HG02852 (cell line): Measurements from ENCODE around the gene TFF3.

Experiments
- ATAC-seq: cut with Tn5 transposase; IDR thresholded peaks from one replicate; pipeline ENCODE4 v1.9.1; 2021; ENCODE audit warnings: mild to moderate bottlenecking, moderate library complexity; ENCODE audit not compliant: unreplicated experiment

TFF3 gene

DNA sequence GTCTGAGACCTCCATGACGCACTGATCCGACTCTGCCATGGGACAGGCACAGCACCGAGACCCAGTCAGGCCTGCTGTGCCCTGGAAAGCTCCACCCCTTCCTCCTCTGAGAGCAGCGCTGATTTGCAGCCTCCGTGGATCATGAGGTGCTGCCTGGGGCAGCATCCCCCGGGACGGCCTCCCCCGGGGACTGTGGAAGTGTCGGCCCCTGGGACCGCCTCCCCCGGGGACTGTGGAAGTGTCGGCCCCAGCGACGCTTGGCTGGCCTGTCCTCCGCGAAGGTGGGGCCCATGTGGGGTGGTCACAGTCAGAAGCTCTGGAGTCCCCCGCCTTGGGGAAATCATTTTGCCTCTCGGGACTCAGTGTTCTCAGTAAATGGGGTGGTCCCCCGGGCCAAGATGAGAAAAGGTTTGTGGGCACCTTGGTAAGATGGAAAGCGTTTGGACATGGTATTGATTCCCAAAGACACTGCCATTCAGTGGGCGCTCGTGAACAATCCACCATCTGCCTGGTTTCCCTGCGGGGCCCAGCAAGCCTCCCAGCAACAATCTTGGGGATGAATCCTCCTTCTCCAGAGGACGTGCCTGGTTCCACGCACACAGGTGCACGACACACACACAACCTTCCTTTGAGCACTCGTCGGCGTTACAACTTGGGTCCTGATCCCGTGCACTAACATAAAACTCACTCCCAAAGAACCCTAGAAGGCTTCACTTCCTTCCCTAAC is 32.6 kb upstream of the TFF3 start:
- no peak for ATAC-seq

DNA sequence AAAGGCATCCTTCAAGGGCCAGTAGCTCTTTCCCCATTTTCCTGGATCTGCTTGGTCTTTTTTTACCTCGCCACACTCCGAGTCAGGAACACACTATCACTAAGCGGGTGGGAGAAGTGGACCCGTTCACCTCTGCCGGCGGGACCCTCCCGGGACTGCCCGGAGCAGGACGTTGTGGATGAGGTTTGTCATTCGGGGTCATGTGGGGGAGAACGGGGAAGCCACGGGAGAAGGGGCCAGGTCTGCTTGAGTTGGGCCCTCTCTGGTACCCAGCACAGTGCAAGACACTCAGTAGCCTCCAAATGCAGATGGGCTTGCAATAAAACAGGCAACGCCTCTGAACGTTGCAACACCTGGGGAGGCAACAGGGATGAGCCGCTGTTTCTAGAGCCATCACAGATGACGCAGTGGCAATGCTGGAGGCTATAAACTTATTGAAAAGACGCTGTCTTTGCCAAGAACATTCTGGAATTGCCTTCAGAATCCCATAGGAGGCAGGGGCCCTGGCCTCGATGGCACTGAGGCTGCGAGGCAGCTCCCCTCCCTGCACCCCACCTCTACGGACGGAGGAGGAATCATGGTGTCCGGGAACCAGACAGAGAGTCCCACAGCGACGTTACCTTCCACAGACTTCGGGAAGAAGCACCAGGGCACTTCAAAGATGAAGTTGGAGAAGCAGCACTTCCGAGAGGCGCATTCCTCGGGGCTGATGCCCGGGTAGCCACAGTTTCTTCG is 31.8 kb upstream of the TFF3 start:
- ATAC-seq, result no peak

DNA sequence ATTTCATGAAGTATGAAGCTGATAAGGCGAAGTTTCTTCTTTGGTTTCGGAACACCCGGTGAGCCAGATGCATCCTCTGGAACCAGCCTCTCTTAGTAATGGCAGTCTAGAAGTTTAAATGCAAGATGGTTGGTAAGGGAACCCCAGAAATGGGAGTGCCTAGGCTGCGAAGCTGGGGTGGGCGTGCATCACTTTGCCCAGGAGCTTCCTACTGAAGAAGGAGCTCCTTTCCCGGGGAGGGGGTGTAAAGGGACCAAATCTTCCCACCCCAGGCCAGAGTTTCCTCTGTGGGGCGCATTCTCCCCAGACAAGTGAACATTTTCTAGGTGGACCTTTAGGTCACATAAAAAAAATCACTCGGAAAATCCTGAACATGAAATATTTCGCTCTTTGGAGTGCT is 31.2 kb upstream of the TFF3 start:
- ATAC-seq, result no peak

DNA sequence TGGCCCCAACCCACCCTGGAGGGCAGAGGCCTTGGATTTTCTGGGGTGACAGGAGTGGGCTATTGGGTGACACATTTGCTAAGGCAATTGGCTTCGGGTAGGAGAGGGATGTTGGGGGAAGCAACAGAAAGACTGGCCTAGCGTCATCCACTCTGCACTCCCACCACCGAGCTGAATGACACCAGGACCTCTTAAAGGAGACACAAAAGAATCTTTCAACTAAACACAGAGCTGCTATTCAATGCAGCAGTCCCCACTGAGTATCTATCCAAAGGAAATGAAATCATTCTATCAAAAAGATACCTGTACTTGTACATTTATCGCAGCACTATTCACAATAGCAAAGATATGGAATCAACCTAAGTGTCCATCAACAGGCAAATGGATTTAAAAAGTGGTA is 29.4 kb upstream of the TFF3 start:
- no peak for ATAC-seq

DNA sequence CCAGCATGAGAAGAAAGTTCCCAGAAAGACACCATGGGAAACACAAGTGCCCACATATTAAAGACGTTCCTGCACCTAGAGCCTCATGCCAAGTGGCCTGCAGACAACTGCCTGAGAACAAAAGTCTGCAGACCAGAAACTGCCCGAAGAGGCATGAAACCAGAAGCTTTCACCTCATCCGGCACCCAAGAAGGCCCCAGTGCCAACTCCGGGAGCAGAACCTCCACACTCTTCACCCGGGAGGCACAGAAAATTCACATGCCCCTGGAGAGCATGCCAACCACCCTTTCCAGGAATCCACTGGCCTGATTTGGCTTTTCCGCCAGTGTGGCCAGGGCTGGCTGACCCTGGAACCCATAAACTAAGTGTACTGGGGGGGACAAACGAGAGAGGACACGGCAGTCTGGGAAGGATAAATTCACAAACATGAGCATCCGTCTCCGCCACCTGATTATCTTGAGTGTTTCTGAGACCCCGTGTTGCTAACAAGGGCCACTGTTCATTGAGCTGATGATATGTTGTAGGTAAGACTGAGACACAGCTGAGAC is 28.8 kb upstream of the TFF3 start:
- no peak for ATAC-seq

DNA sequence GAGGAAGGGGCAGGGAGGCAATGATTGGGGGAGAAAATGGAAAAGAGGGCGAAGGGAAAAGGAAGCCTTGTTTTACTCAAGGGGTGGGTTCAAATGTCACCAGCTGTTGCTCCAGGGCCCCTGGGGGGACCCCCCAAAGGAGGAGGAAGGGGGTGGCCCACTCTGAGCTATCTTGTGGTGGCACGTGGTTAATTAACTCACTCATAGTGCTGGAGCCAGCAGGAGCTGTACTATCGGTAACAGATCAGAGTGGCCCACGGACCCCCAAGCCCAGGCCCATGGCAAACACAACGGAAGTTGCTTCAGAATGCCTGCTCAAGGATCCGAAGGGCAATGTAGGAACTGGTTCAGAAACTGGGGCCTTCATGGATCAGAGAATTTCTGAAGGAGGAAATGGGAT is 28.3 kb upstream of the TFF3 start:
- ATAC-seq, result no peak

DNA sequence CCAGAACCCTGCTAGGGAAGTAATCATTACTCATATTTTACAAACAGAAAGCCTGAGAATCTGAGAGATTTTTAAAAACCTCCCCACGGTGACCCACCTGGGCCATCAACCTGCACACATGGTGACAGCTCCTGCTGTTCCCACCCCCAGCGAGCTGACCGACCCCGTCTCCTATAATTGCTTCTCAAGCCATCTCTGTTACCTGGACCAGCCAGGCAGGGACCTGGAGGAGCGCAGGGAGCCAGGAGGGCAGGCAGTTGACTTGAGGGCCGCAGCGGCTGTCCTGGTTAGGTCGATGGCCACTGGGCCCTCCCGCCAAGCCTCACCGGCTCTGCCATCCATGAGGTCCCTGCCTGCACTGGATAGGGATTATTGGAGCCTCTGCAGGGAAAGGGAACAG is 27.9 kb upstream of the TFF3 start:
- ATAC-seq, result no peak

DNA sequence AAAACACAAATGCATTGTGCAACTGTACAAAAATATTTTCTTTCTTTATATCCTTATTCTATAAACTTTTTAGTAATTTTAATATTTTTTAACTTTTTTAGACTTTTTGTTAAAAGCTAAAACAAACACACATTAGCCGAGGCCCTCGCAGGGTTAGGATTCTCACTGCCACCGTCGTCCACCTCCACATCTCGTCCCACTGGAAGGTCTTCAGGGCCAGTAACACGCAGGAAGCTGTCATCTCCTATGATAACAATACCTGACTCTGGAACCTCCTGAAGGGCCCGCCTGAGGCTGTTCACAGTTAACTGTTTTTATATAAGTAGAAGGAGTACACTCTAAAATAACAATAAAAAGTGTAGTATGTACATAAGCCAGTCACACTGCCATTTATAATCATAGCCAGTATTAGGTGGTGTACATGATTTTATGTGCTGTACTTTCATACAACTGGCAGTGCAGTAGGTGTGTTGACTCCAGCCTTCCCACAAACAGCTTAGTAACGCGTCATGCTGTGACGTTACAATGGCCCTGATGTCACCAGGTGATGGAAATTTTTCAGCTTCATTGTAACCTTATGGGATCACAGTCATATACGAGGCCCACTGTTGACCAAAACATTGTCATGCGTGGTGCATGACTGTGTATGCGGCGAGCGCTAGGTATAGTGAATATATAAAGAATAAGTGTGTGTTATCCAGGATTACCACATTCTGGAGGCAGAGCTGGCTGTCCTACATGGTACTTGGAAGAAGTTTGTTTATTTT is 26.8 kb upstream of the TFF3 start:
- no peak for ATAC-seq

DNA sequence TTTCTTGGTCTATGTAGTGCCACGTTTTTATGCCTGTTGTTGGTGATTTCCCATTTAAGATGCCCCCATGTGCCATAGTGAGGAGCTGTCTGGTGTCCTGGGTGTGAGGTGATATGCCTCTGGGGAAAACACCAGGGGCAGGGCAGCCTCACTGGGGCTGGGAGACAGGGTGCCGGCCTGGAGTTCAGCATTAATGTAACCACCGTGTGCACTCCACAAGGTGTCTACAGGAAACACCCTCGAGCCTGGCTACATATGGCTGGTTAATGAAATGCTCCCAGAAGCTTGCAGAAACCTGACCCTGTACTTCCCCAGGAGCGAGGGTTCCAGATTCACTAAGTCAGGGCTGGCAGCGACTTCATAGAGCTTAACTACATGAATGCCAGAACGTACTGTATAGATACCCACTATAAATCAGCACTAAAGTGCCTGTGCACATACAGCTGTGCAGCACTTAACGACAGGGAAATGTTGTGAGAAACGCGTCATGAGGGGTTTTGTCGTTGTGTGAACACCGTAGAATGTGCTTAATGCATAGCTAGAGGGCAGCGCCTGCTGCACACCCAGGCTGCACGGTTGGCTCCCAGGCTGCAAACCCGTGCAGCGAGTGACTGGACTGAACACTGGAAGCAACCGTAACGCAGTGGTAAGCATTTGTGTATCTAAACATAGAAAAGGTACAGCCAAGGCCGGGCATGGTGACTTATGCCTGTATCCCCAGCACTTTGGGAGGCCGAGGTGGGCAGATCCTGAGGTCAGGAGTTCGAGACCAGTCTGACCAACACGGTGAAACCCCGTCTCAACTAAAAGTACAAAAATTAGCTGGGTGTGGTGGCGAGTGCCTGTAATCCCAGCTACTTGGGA is 25.2 kb upstream of the TFF3 start:
- ATAC-seq, result no peak

DNA sequence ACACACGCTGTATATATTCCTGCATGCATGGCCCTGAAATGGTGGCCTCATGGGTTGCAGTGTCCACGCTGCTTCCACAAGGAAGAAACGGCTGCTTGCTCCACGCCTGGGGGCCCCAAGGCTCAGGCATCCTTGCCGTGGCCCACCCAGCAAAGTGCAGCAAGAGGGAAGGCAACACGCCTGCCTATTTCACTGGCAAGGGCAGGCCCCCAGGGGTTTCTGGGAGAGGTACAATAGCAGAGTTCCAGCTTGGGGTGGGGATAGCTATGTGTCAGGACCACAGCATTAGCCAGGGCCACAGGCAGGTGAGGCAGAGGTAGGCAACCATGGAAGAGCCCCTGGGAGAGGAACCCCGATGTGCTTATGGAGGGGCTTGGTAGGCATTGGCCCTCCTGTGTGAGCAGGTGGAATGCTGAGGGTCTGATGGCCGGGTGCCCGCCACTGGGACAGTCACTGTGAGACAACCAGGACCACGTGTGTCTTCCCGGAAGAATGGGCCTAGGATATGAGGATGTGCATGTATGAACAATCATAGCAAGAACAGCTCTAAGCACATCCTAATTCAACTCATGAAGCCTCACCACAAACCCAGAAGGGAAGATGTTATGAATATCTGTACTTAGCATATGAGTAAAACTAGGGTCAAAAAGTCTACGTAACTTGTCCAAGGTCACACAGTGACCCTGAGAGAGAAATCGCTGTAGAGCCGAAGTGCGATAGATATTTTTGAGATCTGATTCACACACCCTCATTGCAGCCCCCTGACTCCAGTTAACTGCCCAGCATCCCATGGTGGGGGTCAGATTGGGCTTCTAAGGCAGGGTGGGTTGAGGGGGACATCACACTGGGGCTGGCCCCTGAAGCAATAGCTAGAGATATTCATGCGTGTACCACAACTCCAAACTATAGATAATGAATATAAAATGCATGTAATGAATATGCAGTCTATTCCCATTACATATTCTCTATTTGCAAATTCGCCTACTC is 23.8 kb upstream of the TFF3 start:
- no peak for ATAC-seq

DNA sequence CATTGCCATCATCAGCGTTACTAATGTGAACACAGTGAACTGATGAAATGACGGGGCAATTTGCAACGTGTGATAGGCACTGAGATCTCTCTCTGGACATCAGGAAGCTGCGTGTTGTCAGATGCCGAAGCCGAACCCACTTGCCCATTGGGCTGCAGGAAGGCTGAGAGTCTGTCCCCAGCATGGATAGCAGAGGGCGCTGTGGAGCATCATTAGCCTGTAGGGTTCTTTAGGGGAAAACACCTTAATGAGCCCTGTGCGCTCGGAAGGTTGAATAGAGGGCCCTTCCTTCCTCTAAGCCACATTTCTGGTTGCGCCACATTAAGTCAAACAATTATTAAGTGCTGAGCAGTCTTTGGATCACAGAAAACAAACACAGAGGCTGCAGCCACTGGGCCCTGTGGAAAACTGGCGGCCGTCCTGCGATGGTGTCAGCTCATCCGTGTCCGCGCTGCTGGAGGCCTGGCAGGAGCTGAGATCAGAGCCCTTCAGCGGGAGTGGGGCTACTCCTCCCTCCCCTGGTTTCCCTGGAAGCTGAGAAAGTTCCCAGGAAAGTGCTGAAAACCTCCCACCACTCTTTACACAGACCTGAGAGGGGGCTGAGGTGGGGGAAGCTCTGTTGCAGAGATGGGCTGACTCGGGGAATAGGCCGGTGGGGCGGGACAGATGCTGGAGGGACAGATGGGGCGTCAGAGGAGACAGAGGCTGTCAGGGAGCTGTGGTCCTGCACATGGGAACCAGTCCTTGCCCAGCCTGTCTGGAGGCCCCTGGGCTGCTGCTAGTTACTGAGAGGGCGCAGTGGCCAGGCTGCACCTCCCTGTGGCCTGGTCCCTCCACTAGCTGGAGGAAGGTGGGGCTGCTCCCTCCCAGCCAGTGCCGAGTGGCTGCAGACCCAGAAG is 22.9 kb upstream of the TFF3 start:
- ATAC-seq, result no peak

DNA sequence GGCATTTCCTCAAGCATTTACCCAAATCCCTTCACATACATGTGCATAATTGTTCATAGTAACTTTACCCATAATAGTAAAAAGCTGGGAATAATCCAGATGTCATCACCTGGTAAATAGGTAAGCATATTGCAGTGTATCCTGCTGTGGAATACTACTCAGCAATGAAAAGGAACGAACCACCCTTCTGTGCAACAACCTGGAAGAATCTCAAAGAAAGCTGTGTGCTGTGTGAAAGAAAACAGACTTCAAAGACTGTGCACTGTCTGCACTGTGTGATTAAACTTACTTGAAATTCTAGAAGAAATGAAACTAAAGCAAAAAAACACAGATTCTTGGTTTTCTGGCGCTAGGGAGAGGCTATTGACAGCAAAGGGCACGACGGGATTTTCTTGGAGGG is 22.1 kb upstream of the TFF3 start:
- ATAC-seq, result no peak

DNA sequence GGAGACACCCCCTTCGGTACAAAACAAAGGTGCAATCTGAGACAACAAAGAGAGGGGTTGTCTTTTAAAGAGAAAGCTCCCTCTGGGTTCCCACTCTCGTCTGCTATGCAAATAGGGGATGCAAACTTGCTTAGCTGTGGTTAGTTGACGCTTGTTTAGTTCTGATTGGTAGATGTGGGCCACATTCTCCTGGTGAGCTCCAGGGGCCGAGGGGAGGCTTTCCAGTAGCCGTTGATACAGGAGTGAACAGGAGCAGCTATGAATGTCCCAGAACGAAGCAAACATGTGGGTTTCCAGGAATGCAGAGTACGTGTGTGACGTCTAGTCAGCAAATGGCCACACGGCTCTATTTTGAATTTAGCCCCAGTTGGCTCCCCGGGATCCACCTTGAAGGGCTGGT is 20.8 kb upstream of the TFF3 start:
- ATAC-seq, result no peak

DNA sequence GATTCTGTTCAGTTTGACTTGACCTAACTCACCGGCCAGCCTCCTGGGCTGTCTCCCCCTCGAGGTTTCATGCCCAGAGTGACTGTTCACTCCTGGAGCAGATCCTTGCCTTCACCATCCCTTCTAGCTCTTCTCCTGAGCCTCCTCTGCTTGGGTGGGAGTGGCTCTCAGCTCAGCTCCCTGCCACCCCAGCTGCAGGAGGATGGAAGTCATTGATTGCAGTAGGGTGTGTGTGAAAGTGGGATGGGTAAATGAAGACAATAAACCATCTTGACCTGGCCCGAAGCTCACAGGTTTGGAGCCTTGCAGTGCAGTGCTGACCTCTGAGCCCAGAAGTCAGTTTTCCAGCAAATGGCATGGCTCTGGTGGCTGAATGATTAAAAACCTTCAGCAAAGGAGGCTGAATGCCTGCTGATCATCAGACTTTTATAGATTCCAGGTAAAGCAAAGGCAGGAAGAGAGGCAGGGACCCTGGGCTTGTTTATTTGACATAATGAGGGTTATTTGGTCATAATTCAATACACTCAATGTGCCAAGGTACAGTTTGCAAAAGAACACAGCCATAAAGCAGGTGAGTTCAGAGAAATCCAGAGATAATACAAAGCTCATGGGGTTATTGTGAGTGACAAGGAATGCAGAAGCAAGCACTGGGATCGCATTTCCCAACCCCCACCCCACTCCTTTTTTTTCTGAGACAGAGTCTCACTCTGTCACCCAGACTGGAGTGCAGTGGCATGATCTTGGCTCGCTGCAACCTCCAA is 17.5 kb upstream of the TFF3 start:
- ATAC-seq, result no peak

DNA sequence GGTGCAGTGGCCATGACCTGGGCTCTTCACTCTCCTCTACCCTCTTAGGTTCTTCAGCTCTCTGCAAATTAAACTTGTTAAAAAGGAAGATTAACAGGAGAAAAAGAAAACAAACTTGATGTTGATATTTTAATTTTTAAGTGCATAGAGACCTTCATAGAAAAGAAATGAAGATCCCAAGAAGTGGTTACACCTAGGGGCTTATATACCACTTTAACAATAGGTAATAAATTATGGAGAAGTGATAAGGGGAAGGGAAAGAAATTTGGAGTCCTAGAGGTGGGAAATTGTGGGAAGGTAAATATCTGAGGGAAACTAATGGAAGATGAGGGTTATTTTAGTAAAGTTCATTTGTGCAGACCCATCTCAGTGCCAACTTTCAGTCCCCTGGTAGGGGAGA is 16.5 kb upstream of the TFF3 start:
- ATAC-seq, result no peak

DNA sequence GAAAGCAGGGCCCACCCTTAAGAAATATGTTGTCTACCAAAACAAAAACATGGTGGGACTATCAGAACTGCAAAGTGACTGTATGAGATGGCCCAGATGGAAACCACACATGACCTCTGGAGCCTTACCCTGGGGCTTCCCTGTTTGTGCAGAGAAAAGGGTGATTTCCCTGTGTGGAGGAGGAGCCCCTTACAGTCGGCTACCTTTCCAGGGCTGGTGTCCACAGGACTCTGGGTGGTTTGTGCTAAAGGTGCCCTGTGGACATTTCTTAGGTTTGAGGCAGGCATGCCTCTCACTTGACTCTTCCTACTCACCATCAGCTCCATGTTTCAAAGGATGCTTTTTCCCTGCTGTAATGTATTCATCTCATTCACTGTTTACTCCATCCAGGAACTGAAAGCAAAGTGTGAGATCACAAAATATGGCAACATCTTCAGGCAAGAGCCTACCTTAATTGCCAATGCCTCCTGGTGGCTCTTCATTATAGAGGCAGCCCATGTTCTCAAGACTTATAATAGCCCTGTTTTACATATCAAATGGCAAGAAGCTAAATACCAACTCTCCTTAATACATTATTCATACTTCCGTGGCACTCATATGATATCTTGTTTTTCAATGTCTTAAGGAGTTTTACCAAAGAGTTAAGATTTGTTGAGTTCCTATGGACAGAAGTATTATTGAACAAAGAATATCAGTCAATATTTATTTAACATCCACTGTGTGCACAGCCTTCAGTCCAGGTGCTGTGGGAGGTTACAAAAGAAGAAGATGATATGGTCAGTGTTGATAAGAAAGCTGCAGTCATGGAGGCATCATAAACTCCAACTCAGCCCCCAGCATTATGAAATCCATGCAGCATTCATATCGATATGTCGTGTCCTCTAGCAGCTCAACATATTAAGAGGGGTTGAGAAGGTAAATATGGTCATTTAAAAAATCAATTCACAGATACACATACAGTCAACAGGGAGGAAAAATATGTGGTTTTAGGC is 15.5 kb upstream of the TFF3 start:
- no peak for ATAC-seq

DNA sequence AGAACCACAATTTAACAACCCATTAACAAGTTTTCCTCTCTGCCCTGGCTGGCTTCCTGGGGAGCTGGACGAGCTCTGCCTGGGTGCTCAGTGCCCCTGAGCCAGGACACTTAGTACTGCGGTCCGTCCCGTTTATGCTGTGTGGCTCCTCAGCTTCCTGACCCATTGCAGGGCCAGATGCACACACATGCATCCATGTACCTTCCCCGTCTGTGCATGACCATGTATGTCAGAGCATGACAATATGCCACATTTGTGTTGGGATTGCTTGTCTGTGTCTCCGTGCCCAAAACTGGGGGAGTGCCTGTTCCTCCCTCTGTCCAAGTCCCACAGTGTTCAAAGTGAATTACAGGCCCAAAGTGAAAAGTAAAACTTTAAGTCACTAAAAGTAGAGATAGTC is 9.7 kb upstream of the TFF3 start:
- ATAC-seq, result no peak
